Natural killer cell (primary cell): Measurements from ENCODE around the gene LEKR1. TPM values are rescaled to one million over a fixed set of nuclear protein-coding genes. Genes with fewer than 3 reads are reported as not detected.

Source experiments
- ATAC-seq, 3 donors: fragments of 150-1000 bp in 2 of 3; fragments of 200-7000 bp in 1 of 3; cut with Tn5 transposase; 1 replicate in 1 of 3; 2 replicates in 2 of 3; pipeline ENCODE4 v1.10.0; 2021; ENCODE audit warnings: mild to moderate bottlenecking in 2 of 3, moderate library complexity in 2 of 3
- DNase-seq, 2 donors: peaks; one replicate each; pipeline versions ENCODE4 v3.0.0 to v3.0.0-alpha.2; 2013 to 2021; ENCODE audit warnings: mixed read lengths in 1 of 2
- H3K27ac ChIP-seq: one replicate; pipeline ENCODE4 v1.5.1; 2013; ENCODE audit warnings: mild to moderate bottlenecking, low read length
- H3K27me3 ChIP-seq: one replicate; pipeline ENCODE4 v1.6.1; 2013; ENCODE audit warnings: low read length; ENCODE audit not compliant: control insufficient read depth, insufficient read depth
- H3K36me3 ChIP-seq: one replicate; pipeline ENCODE4 v1.6.1; 2013; ENCODE audit warnings: low read length; ENCODE audit not compliant: control insufficient read depth, insufficient read depth
- H3K4me1 ChIP-seq: one replicate; pipeline ENCODE4 v1.6.1; 2013; ENCODE audit warnings: low read length; ENCODE audit not compliant: control insufficient read depth, insufficient read depth
- H3K4me3 ChIP-seq: one replicate; pipeline ENCODE4 v1.5.1; 2013; ENCODE audit warnings: low read length
- H3K9me3 ChIP-seq: one replicate; pipeline ENCODE4 v1.6.1; 2013; ENCODE audit warnings: low read length; ENCODE audit not compliant: control insufficient read depth, insufficient read depth
- H3K27ac Mint-ChIP-seq, 2 donors: one replicate each; pipeline ENCODE4 v1.8.0; 2022; ENCODE audit warnings: mild to moderate bottlenecking in 2 of 2, mixed read lengths in 2 of 2, moderate library complexity in 1 of 2
- H3K27me3 Mint-ChIP-seq, 2 donors: one replicate each; pipeline ENCODE4 v1.8.0; 2022; ENCODE audit warnings: low read depth in 2 of 2, mixed read lengths in 2 of 2
- H3K36me3 Mint-ChIP-seq: one replicate; pipeline ENCODE4 v1.8.0; 2022; ENCODE audit warnings: mixed read lengths
- H3K4me1 Mint-ChIP-seq, 2 donors: one replicate each; pipeline ENCODE4 v1.8.0; 2022; ENCODE audit warnings: mixed read lengths in 2 of 2
- H3K4me3 Mint-ChIP-seq: one replicate; pipeline ENCODE4 v1.8.0; 2022; ENCODE audit warnings: mild to moderate bottlenecking, moderate library complexity, mixed read lengths
- H3K9me3 Mint-ChIP-seq, 2 donors: one replicate each; pipeline ENCODE4 v1.8.0; 2022; ENCODE audit warnings: mixed read lengths in 2 of 2
- WGBS: methylation state at CpG from one replicate; pipeline ENCODE4 v1.1.7; 2013; ENCODE audit warnings: missing lambda C conversion rate; ENCODE audit not compliant: insufficient coverage; 5-methylcytosine and 5-hydroxymethylcytosine counted together
- intact Hi-C: fragments of 100-400 bp; cut with micrococcal nuclease; formaldehyde crosslinking; loops from one replicate; pipeline ENCODE4 v1.14.2; 2022
- total RNA-seq, 4 donors: library from RNA; stranded (reverse); fragments of 120-200 nt in 1 of 4; gene quantifications; one replicate each; pipeline versions ENCODE4 v1.2.3 to v1.2.4, GENCODE V29; 2013 to 2022
- TF ChIP-seq, protein P1 (sequence below): fragments of 200-600 bp; IDR thresholded peaks from one replicate; pipeline ENCODE4 v1.8.0; 2022; ENCODE audit warnings: antibody characterized with exemption

Gene LEKR1
- total RNA-seq, 3 donors from 2014 or later (not counting 1 experiment from before 2014, with no cell fraction given): 1.1 to 1.7 (median 1.2) TPM

DNA sequence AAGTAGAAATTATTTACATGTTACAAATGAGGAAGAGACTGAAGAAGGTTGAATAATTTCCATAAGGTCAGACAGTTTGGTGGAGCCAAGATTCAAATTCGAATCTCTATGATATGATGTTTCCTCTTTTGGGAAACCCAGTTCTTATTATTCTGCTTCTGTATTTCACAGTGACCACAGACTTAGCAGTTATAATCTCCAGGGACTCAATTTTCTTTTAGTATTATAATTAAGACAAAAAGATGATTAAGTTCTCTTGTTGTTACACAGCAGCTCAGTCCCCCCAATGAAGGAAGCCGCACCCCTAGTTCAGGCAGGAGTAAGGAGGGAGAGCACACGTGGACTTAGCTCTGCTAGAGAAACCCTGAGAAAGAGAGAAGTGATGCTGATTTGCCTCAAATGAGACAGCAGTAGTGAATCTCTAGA is 203.2 kb downstream of the LEKR1 start:
- peaks cover 14 to 56% of the 10 kb centered on the region in 2 donors for H3K27me3 Mint-ChIP-seq
- 69% methylated on average over 3 of the region's 3 CpGs for WGBS
- H3K27ac ChIP-seq: no peak overlapping the region
- no peaks in the 10 kb centered on the region for H3K4me1 ChIP-seq
- H3K27ac Mint-ChIP-seq: no peak overlapping the region
- no peak overlapping the region for H3K4me3 Mint-ChIP-seq
- H3K9me3 ChIP-seq: no peaks in the 10 kb centered on the region
- H3K36me3 Mint-ChIP-seq: no peaks in the 10 kb centered on the region
- ATAC-seq: no peak
- H3K9me3 Mint-ChIP-seq: no peaks in the 10 kb centered on the region
- H3K36me3 ChIP-seq: no peaks in the 10 kb centered on the region
- no peaks in the 10 kb centered on the region for H3K4me1 Mint-ChIP-seq
- H3K4me3 ChIP-seq: no peak overlapping the region
- intact Hi-C loops: no loop called here
- no peaks in the 10 kb centered on the region for H3K27me3 ChIP-seq
- no peak for DNase-seq
- TF ChIP-seq, protein P1, sequence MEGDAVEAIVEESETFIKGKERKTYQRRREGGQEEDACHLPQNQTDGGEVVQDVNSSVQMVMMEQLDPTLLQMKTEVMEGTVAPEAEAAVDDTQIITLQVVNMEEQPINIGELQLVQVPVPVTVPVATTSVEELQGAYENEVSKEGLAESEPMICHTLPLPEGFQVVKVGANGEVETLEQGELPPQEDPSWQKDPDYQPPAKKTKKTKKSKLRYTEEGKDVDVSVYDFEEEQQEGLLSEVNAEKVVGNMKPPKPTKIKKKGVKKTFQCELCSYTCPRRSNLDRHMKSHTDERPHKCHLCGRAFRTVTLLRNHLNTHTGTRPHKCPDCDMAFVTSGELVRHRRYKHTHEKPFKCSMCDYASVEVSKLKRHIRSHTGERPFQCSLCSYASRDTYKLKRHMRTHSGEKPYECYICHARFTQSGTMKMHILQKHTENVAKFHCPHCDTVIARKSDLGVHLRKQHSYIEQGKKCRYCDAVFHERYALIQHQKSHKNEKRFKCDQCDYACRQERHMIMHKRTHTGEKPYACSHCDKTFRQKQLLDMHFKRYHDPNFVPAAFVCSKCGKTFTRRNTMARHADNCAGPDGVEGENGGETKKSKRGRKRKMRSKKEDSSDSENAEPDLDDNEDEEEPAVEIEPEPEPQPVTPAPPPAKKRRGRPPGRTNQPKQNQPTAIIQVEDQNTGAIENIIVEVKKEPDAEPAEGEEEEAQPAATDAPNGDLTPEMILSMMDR: no peak

DNA sequence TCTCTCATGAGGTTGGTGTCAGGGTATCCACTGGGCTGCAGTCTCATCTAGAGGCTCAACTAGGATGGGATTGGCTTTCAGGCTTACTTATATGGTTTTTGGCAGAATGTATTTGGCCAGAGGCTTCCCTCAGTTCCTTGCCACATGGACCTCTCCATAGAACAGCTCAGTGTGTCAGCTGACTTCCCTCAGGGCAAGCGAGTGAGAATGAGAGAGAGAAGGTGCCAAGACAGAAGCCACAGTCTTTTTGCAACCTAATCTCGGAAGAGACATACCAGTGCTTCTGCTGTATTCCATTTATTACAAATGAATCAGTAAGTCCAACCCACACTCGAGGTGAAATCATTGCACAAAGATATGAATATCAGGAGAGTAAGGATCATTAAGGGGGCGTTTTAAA is 204.6 kb downstream of the LEKR1 start:
- DNase-seq: no peak
- H3K27me3 ChIP-seq: no peaks in the 10 kb centered on the region
- H3K4me3 Mint-ChIP-seq: no peak overlapping the region
- no peak overlapping the region for H3K27ac Mint-ChIP-seq
- TF ChIP-seq, protein P1: no peak
- no peak overlapping the region for H3K27ac ChIP-seq
- no peaks in the 10 kb centered on the region for H3K36me3 Mint-ChIP-seq
- peaks cover 14 to 58% of the 10 kb centered on the region in 2 donors for H3K27me3 Mint-ChIP-seq
- H3K4me1 ChIP-seq: no peaks in the 10 kb centered on the region
- H3K4me3 ChIP-seq: no peak overlapping the region
- H3K9me3 Mint-ChIP-seq: no peaks in the 10 kb centered on the region
- no peaks in the 10 kb centered on the region for H3K9me3 ChIP-seq
- 88% methylated on average over 4 of the region's 4 CpGs for WGBS
- no peak for ATAC-seq
- no peaks in the 10 kb centered on the region for H3K4me1 Mint-ChIP-seq
- intact Hi-C loops: no loop called here
- H3K36me3 ChIP-seq: no peaks in the 10 kb centered on the region

DNA sequence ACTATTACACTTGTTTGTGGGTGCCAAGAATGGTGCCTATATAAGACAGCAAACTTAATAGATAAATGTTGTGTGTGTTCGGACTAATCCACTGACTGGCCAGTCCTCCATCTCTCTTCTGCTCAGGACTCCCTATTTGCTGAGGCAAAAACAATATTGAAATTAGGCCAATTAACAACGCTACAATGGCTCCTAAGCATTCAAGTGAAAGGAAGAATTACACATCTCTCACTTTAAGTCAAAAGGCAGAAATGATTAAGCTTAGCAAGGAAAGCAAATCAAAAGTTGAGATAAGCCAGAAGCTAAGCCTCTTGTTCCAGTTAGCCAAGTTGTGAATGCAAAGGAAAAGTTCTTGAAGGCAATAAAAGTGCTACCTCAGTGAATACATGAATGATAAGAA is 206.8 kb downstream of the LEKR1 start:
- Mint-ChIP-seq H3K36me3 (no peaks in the 10 kb centered on the region), H3K27me3 (peaks cover 27 to 75% of the 10 kb centered on the region in 2 donors), H3K4me1 (no peaks in the 10 kb centered on the region), H3K4me3 (no peak overlapping the region), H3K9me3 (no peaks in the 10 kb centered on the region), H3K27ac (no peak overlapping the region)
- DNase-seq (no peak), ATAC-seq (no peak)
- Histone ChIP-seq H3K36me3 (no peaks in the 10 kb centered on the region), H3K27me3 (no peaks in the 10 kb centered on the region), H3K4me3 (no peak overlapping the region), H3K27ac (no peak overlapping the region), H3K4me1 (no peaks in the 10 kb centered on the region), H3K9me3 (no peaks in the 10 kb centered on the region)
- TF ChIP-seq, protein P1: no peak
- 51% methylated on average over 2 of the region's 2 CpGs for WGBS
- intact Hi-C loops: no loop called here

DNA sequence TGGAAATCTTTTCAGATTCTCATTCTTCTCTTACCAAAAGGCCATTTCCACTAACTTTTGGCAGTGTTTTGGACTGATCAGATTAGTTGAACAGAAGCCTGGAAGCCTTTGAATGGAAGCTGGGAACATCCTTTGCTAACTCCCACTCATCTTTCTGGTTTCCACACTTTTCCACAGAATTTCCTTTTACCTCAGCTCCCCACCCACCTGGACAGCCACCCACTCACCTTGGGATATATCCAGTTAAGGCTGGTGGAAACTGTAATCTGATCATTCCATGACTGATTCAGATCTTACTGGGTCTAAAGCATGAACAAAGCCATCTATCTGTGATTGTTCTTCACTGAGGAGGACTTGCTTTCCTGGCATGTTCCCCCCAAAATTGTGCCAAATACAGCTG is 214.3 kb downstream of the LEKR1 start:
- H3K4me1 ChIP-seq: no peaks in the 10 kb centered on the region
- Mint-ChIP-seq H3K27me3 (peaks cover 21 to 46% of the 10 kb centered on the region in 2 donors), H3K4me3 (no peak overlapping the region), H3K4me1 (no peaks in the 10 kb centered on the region), H3K9me3 (no peaks in the 10 kb centered on the region), H3K27ac (no peak overlapping the region), H3K36me3 (no peaks in the 10 kb centered on the region)
- ATAC-seq (no peak), DNase-seq (no peak)
- no peak overlapping the region for H3K4me3 ChIP-seq
- H3K27me3 ChIP-seq: peaks cover 2% of the 10 kb centered on the region
- H3K36me3 ChIP-seq: no peaks in the 10 kb centered on the region
- H3K9me3 ChIP-seq: no peaks in the 10 kb centered on the region
- no peak overlapping the region for H3K27ac ChIP-seq
- TF ChIP-seq, protein P1: no peak
- intact Hi-C loops: no loop called here
